Measurements from ENCODE around the gene VPS13C.

VPS13C gene

GRCh38 chr15:61820212-61820611 is 240.0 kb downstream of the VPS13C start:
- DNase-seq (ENCODE audit: low read depth), result no peak

- no peak for DNase-seq (ENCODE audit: low read depth)
Measured at GRCh38 chr15:61819386-61819785, 240.9 kb downstream of the VPS13C start.

- DNase-seq (ENCODE audit: low read depth), result no peak
Measured at GRCh38 chr15:61818801-61819200, 241.4 kb downstream of the VPS13C start.

- DNase-seq (ENCODE audit: low read depth), result no peak
Measured at GRCh38 chr15:61816856-61817255, 243.4 kb downstream of the VPS13C start.

- no peak for DNase-seq (ENCODE audit: low read depth)
Measured at GRCh38 chr15:61815356-61816083, 244.7 kb downstream of the VPS13C start.

GRCh38 chr15:61812476-61812875 is 247.8 kb downstream of the VPS13C start:
- DNase-seq (ENCODE audit: low read depth), result no peak

GRCh38 chr15:61811952-61812351 is 248.3 kb downstream of the VPS13C start:
- DNase-seq (ENCODE audit: low read depth), result no peak

- no peak for DNase-seq (ENCODE audit: low read depth)
Measured at GRCh38 chr15:61809216-61809615, 251.0 kb downstream of the VPS13C start.

GRCh38 chr15:61807281-61807929 is 252.8 kb downstream of the VPS13C start:
- no peak for DNase-seq (ENCODE audit: low read depth)

Data from HS-27A (cell line).